Small intestine (tissue), 7 donors: ENCODE measurements around the gene APOH. TPM values are rescaled to one million over a fixed set of nuclear protein-coding genes. Genes with fewer than 3 reads are reported as not detected.
"Not testable (repeated sequence)": the region's sequence is repeated elsewhere in the genome, so short reads cannot be mapped to it uniquely, and the experiment has no call there.

Experiments
- DNase-seq, 2 donors: peaks; one replicate each; pipeline versions ENCODE4 v3.0.0 to v3.0.0-alpha.2; 2013
- FAIRE-seq: peaks from 2 replicates; lab custom pipeline; 2012; peaks lifted over from hg19 to GRCh38; lab: Jason Lieb, UNC
- H3K27ac ChIP-seq, 3 donors: one replicate each; pipeline ENCODE4 v1.5.1; 2013; ENCODE audit warnings: low read length in 2 of 3, mild to moderate bottlenecking in 2 of 3, control low read depth in 1 of 3, inconsistent platforms in 1 of 3, low read depth in 1 of 3, moderate library complexity in 1 of 3
- H3K27me3 ChIP-seq, 3 donors: one replicate each; pipeline ENCODE4 v1.6.1; 2013; ENCODE audit warnings: low read length in 3 of 3, inconsistent platforms in 1 of 3; ENCODE audit not compliant: control insufficient read depth in 3 of 3, insufficient read depth in 3 of 3
- H3K36me3 ChIP-seq, 3 donors: one replicate each; pipeline ENCODE4 v1.6.1; 2013; ENCODE audit warnings: low read length in 3 of 3, inconsistent platforms in 1 of 3, low read depth in 1 of 3, mild to moderate bottlenecking in 1 of 3, moderate library complexity in 1 of 3; ENCODE audit not compliant: control insufficient read depth in 3 of 3, insufficient read depth in 2 of 3
- H3K4me1 ChIP-seq, 3 donors: one replicate each; pipeline ENCODE4 v1.6.1; 2013; ENCODE audit warnings: low read length in 2 of 3, inconsistent platforms in 1 of 3, low read depth in 1 of 3, mild to moderate bottlenecking in 1 of 3, moderate library complexity in 1 of 3; ENCODE audit not compliant: control insufficient read depth in 3 of 3, insufficient read depth in 2 of 3
- H3K4me3 ChIP-seq, 3 donors: one replicate each; pipeline ENCODE4 v1.5.1; 2013; ENCODE audit warnings: low read length in 3 of 3, control low read depth in 1 of 3, inconsistent platforms in 1 of 3, low read depth in 1 of 3, mild to moderate bottlenecking in 1 of 3, moderate library complexity in 1 of 3
- H3K9me3 ChIP-seq, 2 donors: one replicate each; pipeline ENCODE4 v1.6.1; 2013; ENCODE audit warnings: low read depth in 1 of 2, low read length in 1 of 2; ENCODE audit not compliant: control insufficient read depth in 2 of 2, insufficient read depth in 1 of 2
- WGBS, 3 donors: extraction: QIAGEN DNeasy Blood & Tissue Kit; methylation state at CpG; one replicate each; pipeline ENCODE4 v1.1.7; 2013; 5-methylcytosine and 5-hydroxymethylcytosine counted together
- polyA plus RNA-seq, 4 donors: library from polyadenylated mRNA; stranded (reverse) in 3 of 4; unstranded in 1 of 4; fragments of 200-250 nt in 3 of 4; fragments of 120-200 nt in 1 of 4; gene quantifications; one replicate each; pipeline versions ENCODE4 v1.2.1 to v1.2.3, GENCODE V29; 2013
- donor health status: healthy with polysubstance abuse.
- donor health status: control.
- donor health status: control.
- donor health status: Bipolar disorder and iron deficiency.
- donor health status: healthy.

The APOH gene
- polyA plus RNA-seq, 4 donors, result 0.54 to 30.1 TPM; not detected in 2

DNA sequence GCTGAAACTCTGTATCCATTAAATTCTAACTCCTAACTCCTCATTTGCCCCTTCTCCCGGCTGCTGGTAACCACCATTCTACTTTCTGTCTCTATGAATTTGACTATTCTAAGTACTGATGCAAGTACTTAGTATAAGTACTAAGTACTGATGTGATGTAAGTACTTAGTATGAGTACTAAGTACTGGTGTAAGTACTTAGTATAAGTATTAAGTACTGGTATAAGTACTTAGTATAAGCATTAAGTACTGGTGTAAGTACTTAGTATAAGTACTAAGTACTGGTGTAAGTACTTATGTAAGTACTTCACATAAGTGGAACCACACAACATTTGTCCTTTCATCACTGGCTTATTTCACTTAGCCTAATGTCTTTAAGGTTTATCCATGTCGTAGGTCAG lies 40.9 kb upstream of the APOH start:
- peaks cover 0 to 4% of the 10 kb centered on the region in 2 donors for H3K9me3 ChIP-seq
- 86 to 90% (median 88%) methylated on average over 2 of the region's 2 CpGs for WGBS, 3 donors
- H3K36me3 ChIP-seq, result no peaks in the 10 kb centered on the region
- H3K4me3 ChIP-seq, result no peak overlapping the region
- peaks cover 0 to 2% (median 0%) of the 10 kb centered on the region in 3 donors for H3K27me3 ChIP-seq
- DNase-seq (no peak), FAIRE-seq (no peak)
- H3K27ac ChIP-seq, result no peak overlapping the region
- H3K4me1 ChIP-seq, result no peaks in the 10 kb centered on the region

GRCh38 chr17:66268247-66268927 lies 39.2 kb upstream of the APOH start:
- no peak for FAIRE-seq

GRCh38 chr17:66264696-66265095 lies 35.5 kb upstream of the APOH start:
- DNase-seq, result no peak
- Histone ChIP-seq H3K36me3 (no peaks in the 10 kb centered on the region), H3K27me3 (no peaks in the 10 kb centered on the region), H3K9me3 (peaks cover 0 to 3% of the 10 kb centered on the region in 2 donors), H3K27ac (no peak overlapping the region), H3K4me3 (no peak overlapping the region), H3K4me1 (no peaks in the 10 kb centered on the region)
- FAIRE-seq, result no peak
- WGBS, 3 donors, result 90 to 94% (median 92%) methylated on average over 5 of the region's 5 CpGs

More at GRCh38 chr17:66268247-66268927, 39.2 kb upstream of the APOH start:
- H3K4me3 ChIP-seq, result no peak overlapping the region
- no peak for DNase-seq
- peaks cover 0 to 7% of the 10 kb centered on the region in 2 donors for H3K9me3 ChIP-seq
- H3K4me1 ChIP-seq, result no peaks in the 10 kb centered on the region
- whole genome bisulfite sequencing, 3 donors, result 61 to 80% (median 75%) methylated on average over 8 of the region's 8 CpGs
- H3K36me3 ChIP-seq, result no peaks in the 10 kb centered on the region
- peaks cover 0 to 2% (median 0%) of the 10 kb centered on the region in 3 donors for H3K27me3 ChIP-seq
- H3K27ac ChIP-seq, result no peak overlapping the region

- DNase-seq, result no peak
- no peaks in the 10 kb centered on the region for H3K36me3 ChIP-seq
- H3K4me1 ChIP-seq, result no peaks in the 10 kb centered on the region
- no peak for FAIRE-seq
- H3K27me3 ChIP-seq, result no peaks in the 10 kb centered on the region
- peaks cover 0 to 3% of the 10 kb centered on the region in 2 donors for H3K9me3 ChIP-seq
- 50 to 66% (median 61%) methylated on average over 2 of the region's 2 CpGs for WGBS, 3 donors
- no peak overlapping the region for H3K4me3 ChIP-seq
- no peak overlapping the region for H3K27ac ChIP-seq
These were observed 33.6 kb upstream of the APOH start for GRCh38 chr17:66262767-66263166.

GRCh38 chr17:66260688-66261087 lies 31.5 kb upstream of the APOH start:
- DNase-seq, result no peak
- Histone ChIP-seq H3K27me3 (no peaks in the 10 kb centered on the region), H3K36me3 (no peaks in the 10 kb centered on the region), H3K27ac (no peak overlapping the region), H3K9me3 (peaks cover 0 to 3% of the 10 kb centered on the region in 2 donors), H3K4me3 (no peak overlapping the region), H3K4me1 (no peaks in the 10 kb centered on the region)
- no peak for FAIRE-seq
- 90 to 100% (median 94%) methylated on average over 1 of the region's 1 CpG for WGBS, 3 donors

DNA sequence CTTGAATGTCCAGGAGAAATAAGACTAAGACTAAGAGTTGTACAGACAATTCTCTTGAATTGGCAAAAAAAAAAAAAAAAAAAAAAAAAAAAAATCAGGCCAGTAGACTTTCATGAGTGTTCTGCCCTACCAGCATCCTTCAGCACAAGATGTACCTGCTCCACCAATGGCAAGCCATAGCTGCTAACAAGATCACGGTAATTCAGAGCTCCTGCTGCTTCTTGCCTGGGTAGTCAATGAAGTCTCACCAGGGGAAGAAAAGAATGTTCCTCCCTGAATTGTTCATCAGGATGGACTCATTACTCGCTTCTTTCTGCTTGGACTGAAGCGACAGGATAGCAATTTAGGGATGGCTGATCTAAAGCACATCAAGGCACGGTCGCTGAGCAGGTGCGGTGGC lies 31.1 kb upstream of the APOH start:
- no peak for DNase-seq
- H3K27ac ChIP-seq, result no peak overlapping the region
- H3K27me3 ChIP-seq, result no peaks in the 10 kb centered on the region
- H3K9me3 ChIP-seq, result peaks cover 0 to 3% of the 10 kb centered on the region in 2 donors
- no peak overlapping the region for H3K4me3 ChIP-seq
- FAIRE-seq, result no peak
- H3K4me1 ChIP-seq, result no peaks in the 10 kb centered on the region
- H3K36me3 ChIP-seq, result no peaks in the 10 kb centered on the region
- WGBS, 3 donors, result 85 to 94% (median 93%) methylated on average over 6 of the region's 6 CpGs

DNA sequence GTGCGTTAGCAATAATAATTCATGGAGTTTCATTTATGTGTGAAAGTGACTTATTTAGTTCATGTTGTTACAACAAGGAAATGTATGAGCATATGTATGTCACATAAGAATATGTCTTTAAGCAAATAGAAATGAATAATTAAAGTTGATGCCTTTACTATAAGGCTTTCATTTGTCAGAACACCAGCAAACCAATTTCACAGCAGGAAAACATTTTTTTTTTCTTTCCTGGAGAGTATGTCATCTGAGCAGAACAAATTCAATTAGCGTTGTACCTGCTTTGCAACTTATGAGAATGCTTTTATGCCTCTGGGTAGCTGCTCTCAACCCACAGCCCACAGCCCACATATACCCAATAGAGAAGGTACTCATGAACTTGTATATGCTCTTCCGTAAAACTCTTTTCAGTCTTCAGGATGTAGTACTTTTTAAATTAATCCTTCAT lies 26.3 kb upstream of the APOH start:
- FAIRE-seq (no peak), DNase-seq (no peak)
- no peak overlapping the region for H3K27ac ChIP-seq
- H3K4me3 ChIP-seq, result no peak overlapping the region
- no peaks in the 10 kb centered on the region for H3K4me1 ChIP-seq
- no peaks in the 10 kb centered on the region for H3K9me3 ChIP-seq
- no peaks in the 10 kb centered on the region for H3K36me3 ChIP-seq
- no peaks in the 10 kb centered on the region for H3K27me3 ChIP-seq
- WGBS, 3 donors, result 58 to 75% (median 63%) methylated on average over 3 of the region's 3 CpGs

DNA sequence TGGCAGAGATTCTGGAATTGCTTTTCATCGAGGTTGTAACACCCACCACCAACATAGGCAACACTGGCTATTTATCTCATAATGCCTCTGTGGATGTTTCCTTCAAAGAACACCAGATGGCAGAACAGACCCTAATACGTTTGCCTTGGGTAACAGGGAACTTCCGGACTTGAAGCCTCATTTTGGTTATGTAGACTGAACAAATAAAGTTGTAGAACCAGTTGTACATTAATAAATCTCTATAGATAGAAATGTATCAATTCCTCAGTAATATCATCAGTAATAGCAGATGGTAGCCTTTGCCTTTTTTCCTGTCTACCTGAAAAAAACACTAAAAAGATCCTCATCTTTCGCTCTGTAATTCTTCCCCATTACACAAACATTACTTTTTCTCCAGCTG lies 25.9 kb upstream of the APOH start:
- no peak overlapping the region for H3K27ac ChIP-seq
- DNase-seq (peak; percentile 75 to 84), FAIRE-seq (no peak)
- WGBS, 3 donors, result 18 to 22% (median 22%) methylated on average over 4 of the region's 4 CpGs
- H3K9me3 ChIP-seq, result no peaks in the 10 kb centered on the region
- no peaks in the 10 kb centered on the region for H3K4me1 ChIP-seq
- no peak overlapping the region for H3K4me3 ChIP-seq
- H3K36me3 ChIP-seq, result no peaks in the 10 kb centered on the region
- H3K27me3 ChIP-seq, result no peaks in the 10 kb centered on the region

- not testable (repeated sequence) for H3K36me3 ChIP-seq, FAIRE-seq, H3K4me1 ChIP-seq, DNase-seq, H3K27ac ChIP-seq, H3K4me3 ChIP-seq, H3K9me3 ChIP-seq, H3K27me3 ChIP-seq
- 77 to 82% (median 78%) methylated on average over 8 of the region's 8 CpGs for WGBS, 3 donors
These were observed 24.2 kb upstream of the APOH start for GRCh38 chr17:66253458-66253857.
